MM.1S (cell line): ENCODE data around the gene INO80B.

Experiments used
- EZH2 ChIP-seq: fragments of 300-600 bp; sonication (generic); optimal IDR thresholded peaks from 2 replicates; pipeline ENCODE3; 2017; ENCODE audit warnings: low read depth, mild to moderate bottlenecking, antibody characterized with exemption, low read length, mixed read lengths
- TF ChIP-seq, protein P1 (sequence below): fragments of 300-600 bp; sonication (generic); IDR thresholded peaks from 2 replicates; pipeline ENCODE4 v1.5.1; 2016; ENCODE audit warnings: antibody characterized with exemption, low read length, mixed read lengths

DNA sequence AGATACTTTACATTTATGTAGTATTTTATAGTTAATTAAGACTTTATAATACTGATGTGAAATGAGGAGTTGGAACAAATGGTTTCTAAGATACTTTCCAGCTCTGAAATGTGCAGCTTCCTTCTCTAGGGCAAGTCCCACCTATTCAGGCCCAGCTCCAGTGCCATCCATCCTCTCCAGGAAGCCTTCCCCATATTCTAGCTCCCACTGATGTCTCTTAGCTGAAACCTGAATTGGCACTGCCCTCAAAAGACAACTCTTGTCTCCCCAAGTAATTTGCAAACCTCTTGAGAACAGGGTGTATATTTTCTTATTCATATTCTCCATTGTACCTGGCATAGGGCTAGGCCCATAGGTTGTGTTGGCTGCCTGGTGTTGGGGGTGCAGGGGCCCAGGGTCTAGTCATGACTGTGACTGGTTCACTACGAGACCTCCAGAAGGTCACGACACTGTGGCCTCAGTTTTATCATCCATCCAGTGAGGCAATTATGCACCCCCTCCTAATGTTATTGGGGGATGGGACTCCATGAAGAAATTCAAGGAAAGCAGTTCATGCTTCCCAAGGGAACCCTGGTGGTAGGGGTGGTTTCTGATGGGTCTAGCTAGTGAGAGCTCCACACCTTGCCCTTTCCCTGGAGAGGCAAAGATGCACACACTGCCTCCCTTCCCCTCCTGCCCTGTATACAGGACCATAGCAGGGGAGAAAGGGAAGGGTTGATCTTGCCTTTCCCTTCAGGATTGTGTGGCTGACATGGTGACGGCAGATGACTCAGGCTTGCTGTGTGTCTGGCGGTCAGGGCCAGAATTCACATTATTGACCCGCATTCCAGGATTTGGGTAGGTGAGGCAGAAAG lies 30.5 kb upstream of the INO80B start:
- TF ChIP-seq, protein P1, sequence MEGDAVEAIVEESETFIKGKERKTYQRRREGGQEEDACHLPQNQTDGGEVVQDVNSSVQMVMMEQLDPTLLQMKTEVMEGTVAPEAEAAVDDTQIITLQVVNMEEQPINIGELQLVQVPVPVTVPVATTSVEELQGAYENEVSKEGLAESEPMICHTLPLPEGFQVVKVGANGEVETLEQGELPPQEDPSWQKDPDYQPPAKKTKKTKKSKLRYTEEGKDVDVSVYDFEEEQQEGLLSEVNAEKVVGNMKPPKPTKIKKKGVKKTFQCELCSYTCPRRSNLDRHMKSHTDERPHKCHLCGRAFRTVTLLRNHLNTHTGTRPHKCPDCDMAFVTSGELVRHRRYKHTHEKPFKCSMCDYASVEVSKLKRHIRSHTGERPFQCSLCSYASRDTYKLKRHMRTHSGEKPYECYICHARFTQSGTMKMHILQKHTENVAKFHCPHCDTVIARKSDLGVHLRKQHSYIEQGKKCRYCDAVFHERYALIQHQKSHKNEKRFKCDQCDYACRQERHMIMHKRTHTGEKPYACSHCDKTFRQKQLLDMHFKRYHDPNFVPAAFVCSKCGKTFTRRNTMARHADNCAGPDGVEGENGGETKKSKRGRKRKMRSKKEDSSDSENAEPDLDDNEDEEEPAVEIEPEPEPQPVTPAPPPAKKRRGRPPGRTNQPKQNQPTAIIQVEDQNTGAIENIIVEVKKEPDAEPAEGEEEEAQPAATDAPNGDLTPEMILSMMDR: no peak
- TF ChIP-seq EZH2: no peak
